Duodenal mucosa (tissue), 2 donors: ENCODE measurements around the gene PDE6C.

Experiments used
- H3K27ac ChIP-seq: one replicate; pipeline ENCODE4 v1.7.0; 2013; ENCODE audit warnings: low read depth, low read length
- H3K27me3 ChIP-seq, 2 donors: one replicate each; pipeline ENCODE4 v1.7.0; 2013; ENCODE audit warnings: low read length in 2 of 2, control low read depth in 1 of 2; ENCODE audit not compliant: insufficient read depth in 2 of 2, control insufficient read depth in 1 of 2
- H3K36me3 ChIP-seq, 2 donors: one replicate each; pipeline ENCODE4 v1.7.0; 2013; ENCODE audit warnings: low read length in 2 of 2, control low read depth in 1 of 2; ENCODE audit not compliant: insufficient read depth in 2 of 2, control insufficient read depth in 1 of 2
- H3K4me1 ChIP-seq, 2 donors: one replicate each; pipeline ENCODE4 v1.7.0; 2013; ENCODE audit warnings: low read length in 2 of 2, control low read depth in 1 of 2; ENCODE audit not compliant: insufficient read depth in 2 of 2, control insufficient read depth in 1 of 2
- H3K4me3 ChIP-seq, 2 donors: one replicate each; pipeline ENCODE4 v1.7.0; 2013; ENCODE audit warnings: low read length in 2 of 2, low read depth in 1 of 2
- H3K9ac ChIP-seq, 2 donors: one replicate each; pipeline ENCODE4 v1.7.0; 2013; ENCODE audit warnings: low read length in 2 of 2, low read depth in 1 of 2
- H3K9me3 ChIP-seq, 2 donors: one replicate each; pipeline ENCODE4 v1.7.0; 2013; ENCODE audit warnings: low read length in 2 of 2, control low read depth in 1 of 2; ENCODE audit not compliant: control insufficient read depth in 1 of 2

The PDE6C gene

GRCh38 chr10:93576888-93577287, 35.4 kb upstream of the PDE6C start:
- H3K4me3 ChIP-seq: no peak overlapping the region
- H3K4me1 ChIP-seq: peaks cover 4 to 8% of the 10 kb centered on the region in 2 donors
- peaks cover 0 to 5% of the 10 kb centered on the region in 2 donors for H3K9me3 ChIP-seq
- no peak overlapping the region for H3K27ac ChIP-seq
- no peaks in the 10 kb centered on the region for H3K27me3 ChIP-seq
- no peaks in the 10 kb centered on the region for H3K36me3 ChIP-seq
- H3K9ac ChIP-seq: no peak overlapping the region

GRCh38 chr10:93577565-93577964, 34.8 kb upstream of the PDE6C start:
- Histone ChIP-seq H3K9me3 (peaks cover 0 to 5% of the 10 kb centered on the region in 2 donors), H3K36me3 (no peaks in the 10 kb centered on the region)

GRCh38 chr10:93579089-93579488, 33.2 kb upstream of the PDE6C start:
- no peak overlapping the region for H3K27ac ChIP-seq
- H3K27me3 ChIP-seq: no peaks in the 10 kb centered on the region
- peaks cover 0 to 5% of the 10 kb centered on the region in 2 donors for H3K9me3 ChIP-seq
- no peak overlapping the region for H3K4me3 ChIP-seq
- H3K4me1 ChIP-seq: no peaks in the 10 kb centered on the region
- H3K9ac ChIP-seq: no peak overlapping the region
- no peaks in the 10 kb centered on the region for H3K36me3 ChIP-seq

More at GRCh38 chr10:93577565-93577964, 34.8 kb upstream of the PDE6C start:
- no peaks in the 10 kb centered on the region for H3K27me3 ChIP-seq
- no peak overlapping the region for H3K4me3 ChIP-seq
- H3K9ac ChIP-seq: no peak overlapping the region
- H3K27ac ChIP-seq: no peak overlapping the region
- H3K4me1 ChIP-seq: peaks cover 4 to 8% of the 10 kb centered on the region in 2 donors

- Histone ChIP-seq H3K27ac (no peak overlapping the region), H3K9ac (no peak overlapping the region), H3K4me1 (no peaks in the 10 kb centered on the region), H3K27me3 (no peaks in the 10 kb centered on the region), H3K4me3 (no peak overlapping the region), H3K36me3 (no peaks in the 10 kb centered on the region), H3K9me3 (peaks cover 0 to 5% of the 10 kb centered on the region in 2 donors)
These were observed 32.2 kb upstream of the PDE6C start for GRCh38 chr10:93579985-93580711.

- Histone ChIP-seq H3K9me3 (peaks cover 0 to 5% of the 10 kb centered on the region in 2 donors), H3K36me3 (no peaks in the 10 kb centered on the region), H3K27me3 (no peaks in the 10 kb centered on the region), H3K27ac (no peak overlapping the region), H3K4me1 (no peaks in the 10 kb centered on the region), H3K9ac (no peak overlapping the region), H3K4me3 (no peak overlapping the region)
These were observed 31.5 kb upstream of the PDE6C start for GRCh38 chr10:93580828-93581227.

GRCh38 chr10:93584445-93584844, 27.9 kb upstream of the PDE6C start:
- Histone ChIP-seq H3K36me3 (no peaks in the 10 kb centered on the region), H3K27me3 (no peaks in the 10 kb centered on the region), H3K4me1 (no peaks in the 10 kb centered on the region), H3K27ac (no peak overlapping the region), H3K9ac (no peak overlapping the region), H3K4me3 (no peak overlapping the region), H3K9me3 (peaks cover 0 to 5% of the 10 kb centered on the region in 2 donors)

- Histone ChIP-seq H3K9me3 (no peaks in the 10 kb centered on the region), H3K4me1 (peaks cover 9 to 14% of the 10 kb centered on the region in 2 donors), H3K4me3 (no peak overlapping the region), H3K27me3 (no peaks in the 10 kb centered on the region), H3K27ac (no peak overlapping the region), H3K36me3 (no peaks in the 10 kb centered on the region), H3K9ac (no peak overlapping the region)
These were observed 22.4 kb upstream of the PDE6C start for GRCh38 chr10:93589648-93590562.

GRCh38 chr10:93590638-93591037, 21.7 kb upstream of the PDE6C start:
- Histone ChIP-seq H3K27ac (no peak overlapping the region), H3K36me3 (no peaks in the 10 kb centered on the region), H3K4me3 (no peak overlapping the region), H3K27me3 (no peaks in the 10 kb centered on the region), H3K9me3 (no peaks in the 10 kb centered on the region), H3K9ac (no peak overlapping the region), H3K4me1 (peaks cover 9 to 14% of the 10 kb centered on the region in 2 donors)

- Histone ChIP-seq H3K4me3 (no peak overlapping the region), H3K27me3 (no peaks in the 10 kb centered on the region), H3K27ac (no peak overlapping the region), H3K4me1 (peaks cover 9 to 14% of the 10 kb centered on the region in 2 donors), H3K9me3 (no peaks in the 10 kb centered on the region), H3K36me3 (no peaks in the 10 kb centered on the region), H3K9ac (no peak overlapping the region)
These were observed 21.1 kb upstream of the PDE6C start for GRCh38 chr10:93591065-93591808.
